ENCODE results near the gene CFAP70.
A peak's percentile ranks its signal among the peaks of the same experiment; 100 is the strongest.

DNA sequence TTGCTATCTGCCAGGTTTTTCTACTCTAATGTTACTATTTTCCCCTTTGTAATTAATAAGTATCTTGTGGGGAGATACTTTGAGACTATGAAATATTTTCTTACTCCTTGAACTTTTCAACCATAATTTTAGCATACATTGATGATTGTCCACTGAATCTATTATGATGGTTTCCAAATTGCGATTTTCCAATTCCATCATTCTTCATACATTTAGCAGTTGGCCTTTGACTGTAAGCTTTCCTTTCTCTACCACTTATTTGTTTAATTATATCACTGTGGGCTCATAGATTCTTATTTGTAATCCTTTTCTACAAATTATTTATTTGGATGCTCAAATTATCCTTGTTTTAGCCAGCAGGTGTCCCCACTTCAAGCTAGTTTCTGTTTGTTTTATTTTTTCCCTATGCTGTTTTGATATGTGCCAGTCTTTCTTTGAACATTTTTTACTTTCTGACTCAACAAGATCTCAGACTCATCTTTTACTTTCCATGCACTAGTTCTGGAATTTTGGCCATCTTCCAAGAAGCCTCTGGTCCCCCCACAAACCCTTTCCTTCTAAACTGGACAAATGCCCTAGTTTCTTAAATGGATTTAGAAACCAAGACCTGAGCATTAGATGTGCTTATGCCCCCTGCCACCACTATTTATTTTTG, 94.8 kb downstream of the CFAP70 start:
- TF ChIP-seq CTCF (IDR thresholded peaks at IDR 0.05; ENCODE audit: low read length) (peak; percentile 65), EZH2 (IDR thresholded peaks at IDR 0.05; ENCODE audit: borderline replicate concordance, low read length) (no peak)
